Measurements from ENCODE around the gene CTNNA1. TPM values are rescaled to one million over a fixed set of nuclear protein-coding genes. Genes with fewer than 3 reads are reported as not detected.
"Not testable (repeated sequence)": the region's sequence is repeated elsewhere in the genome, so short reads cannot be mapped to it uniquely, and the experiment has no call there.

Gene CTNNA1
- polyA plus RNA-seq, 1 donor (not counting 4 experiments of a cell fraction or from before 2014, with no cell fraction given), result 119 TPM

DNA sequence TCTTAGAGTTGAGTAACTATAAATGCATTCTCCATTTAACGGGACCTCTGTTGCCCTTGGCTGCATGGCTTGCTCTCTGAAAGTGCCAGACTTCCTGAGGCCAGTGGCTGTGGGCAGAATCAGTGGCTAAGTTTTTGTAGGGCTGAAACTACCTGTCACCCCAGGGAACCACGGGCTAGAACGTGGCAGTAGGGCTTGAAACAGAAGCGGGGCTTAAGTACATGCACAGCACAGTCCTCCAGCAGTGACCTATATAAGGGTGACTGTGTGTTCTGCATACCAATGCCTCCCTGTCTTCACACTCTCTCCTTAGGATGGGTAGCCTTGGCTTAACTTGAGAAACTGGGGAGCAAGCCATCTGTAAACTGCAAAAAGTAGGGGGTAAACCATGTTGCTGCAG is 165.5 kb downstream of the CTNNA1 start:
- Histone ChIP-seq H3K4me3 (ENCODE audit: control insufficient read depth in 2 of 3, extremely low read depth in 1 of 3, insufficient read depth in 2 of 3, low read depth in 1 of 3, low read length in 3 of 3) (no peak overlapping the region), H3K36me3 (ENCODE audit: control insufficient read depth in 2 of 2, extremely low read depth in 1 of 2, insufficient read depth in 2 of 2, low read length in 2 of 2) (peaks cover 3 to 12% of the 10 kb centered on the region in 2 experiments), H3K4me1 (ENCODE audit: control insufficient read depth, extremely low read depth, insufficient read depth, low read length) (peaks cover 4% of the 10 kb centered on the region), H3K79me2 (ENCODE audit: control insufficient read depth, insufficient read depth, low read length) (peaks cover 2% of the 10 kb centered on the region), H3K9ac (ENCODE audit: control insufficient read depth, extremely low read depth, insufficient read depth, low read length) (no peak overlapping the region), H3K9me1 (ENCODE audit: control insufficient read depth, extremely low read depth, insufficient read depth, low read length) (no peaks in the 10 kb centered on the region), H3K9me3 (ENCODE audit: control insufficient read depth, low read depth, low read length) (no peaks in the 10 kb centered on the region), H3K27me3 (ENCODE audit: control insufficient read depth, extremely low read depth, insufficient read depth, low read length) (no peaks in the 10 kb centered on the region), H4K20me1 (ENCODE audit: control insufficient read depth, extremely low read depth, insufficient read depth, low read length) (no peaks in the 10 kb centered on the region), H3K27ac (ENCODE audit: control insufficient read depth, insufficient read depth, low read length) (no peak overlapping the region), H3K4me2 (ENCODE audit: control insufficient read depth, extremely low read depth, insufficient read depth, low read depth, low read length) (no peak overlapping the region), H2AFZ (ENCODE audit: control insufficient read depth, low read length) (no peak overlapping the region)
- dilution Hi-C loops (cut with MboI; ENCODE audit: extremely low pct_ligation_motif_present, low sequenced_read_pairs), result no loop called here
- DNase-seq (ENCODE audit: low read depth, low spot score) (no peak), FAIRE-seq (no peak)
- TF ChIP-seq CTCF (optimal IDR thresholded peaks at IDR 0.05 in 1 of 3, IDR thresholded peaks at IDR 0.05 in 1 of 3, conservative IDR thresholded peaks at IDR 0.05 in 1 of 3; ENCODE audit: extremely low read depth in 1 of 3, insufficient read depth in 2 of 3, low read length in 3 of 3), result no peak
- TF ChIP-seq EZH2 (IDR thresholded peaks at IDR 0.05; ENCODE audit: low read length), result no peak

DNA sequence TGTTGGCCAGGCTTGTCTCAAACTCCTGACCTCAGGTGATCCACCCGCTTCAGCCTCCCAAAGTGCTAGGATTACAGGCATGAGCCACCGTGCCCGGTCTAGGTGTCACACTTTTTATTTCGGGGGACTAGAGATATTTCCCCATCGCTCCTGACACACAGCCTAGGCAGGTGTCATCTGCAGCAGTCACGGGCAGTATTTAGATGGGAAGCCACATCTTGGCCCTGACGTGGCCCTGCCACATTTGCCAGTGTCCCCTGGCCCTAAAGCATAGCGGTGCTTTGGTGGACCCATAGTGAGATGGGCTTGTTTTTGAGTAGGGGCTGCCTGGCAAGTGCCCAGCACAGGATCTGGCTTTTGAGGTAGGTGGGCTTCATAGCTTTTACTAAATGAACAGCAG is 167.0 kb downstream of the CTNNA1 start:
- no peak overlapping the region for H3K4me3 ChIP-seq (ENCODE audit: control insufficient read depth in 2 of 3, extremely low read depth in 1 of 3, insufficient read depth in 2 of 3, low read depth in 1 of 3, low read length in 3 of 3)
- no peaks in the 10 kb centered on the region for H3K9me1 ChIP-seq (ENCODE audit: control insufficient read depth, extremely low read depth, insufficient read depth, low read length)
- no peak overlapping the region for H3K4me2 ChIP-seq (ENCODE audit: control insufficient read depth, extremely low read depth, insufficient read depth, low read depth, low read length)
- H3K79me2 ChIP-seq (ENCODE audit: control insufficient read depth, insufficient read depth, low read length), result peaks cover 2% of the 10 kb centered on the region
- FAIRE-seq, result no peak
- H3K36me3 ChIP-seq (ENCODE audit: control insufficient read depth in 2 of 2, extremely low read depth in 1 of 2, insufficient read depth in 2 of 2, low read length in 2 of 2), result peaks cover 9 to 19% of the 10 kb centered on the region in 2 experiments
- H3K9me3 ChIP-seq (ENCODE audit: control insufficient read depth, low read depth, low read length), result no peaks in the 10 kb centered on the region
- H3K9ac ChIP-seq (ENCODE audit: control insufficient read depth, extremely low read depth, insufficient read depth, low read length), result no peak overlapping the region
- H3K27me3 ChIP-seq (ENCODE audit: control insufficient read depth, extremely low read depth, insufficient read depth, low read length), result no peaks in the 10 kb centered on the region
- dilution Hi-C loops (cut with MboI; ENCODE audit: extremely low pct_ligation_motif_present, low sequenced_read_pairs), result no loop called here
- no peak for DNase-seq (ENCODE audit: low read depth, low spot score)
- no peak overlapping the region for H3K27ac ChIP-seq (ENCODE audit: control insufficient read depth, insufficient read depth, low read length)
- H3K4me1 ChIP-seq (ENCODE audit: control insufficient read depth, extremely low read depth, insufficient read depth, low read length), result peaks cover 4% of the 10 kb centered on the region
- no peaks in the 10 kb centered on the region for H4K20me1 ChIP-seq (ENCODE audit: control insufficient read depth, extremely low read depth, insufficient read depth, low read length)
- no peak overlapping the region for H2AFZ ChIP-seq (ENCODE audit: control insufficient read depth, low read length)
- TF ChIP-seq EZH2 (IDR thresholded peaks at IDR 0.05; ENCODE audit: low read length) (no peak), CTCF (optimal IDR thresholded peaks at IDR 0.05 in 1 of 3, IDR thresholded peaks at IDR 0.05 in 1 of 3, conservative IDR thresholded peaks at IDR 0.05 in 1 of 3; ENCODE audit: extremely low read depth in 1 of 3, insufficient read depth in 2 of 3, low read length in 3 of 3) (no peak)

DNA sequence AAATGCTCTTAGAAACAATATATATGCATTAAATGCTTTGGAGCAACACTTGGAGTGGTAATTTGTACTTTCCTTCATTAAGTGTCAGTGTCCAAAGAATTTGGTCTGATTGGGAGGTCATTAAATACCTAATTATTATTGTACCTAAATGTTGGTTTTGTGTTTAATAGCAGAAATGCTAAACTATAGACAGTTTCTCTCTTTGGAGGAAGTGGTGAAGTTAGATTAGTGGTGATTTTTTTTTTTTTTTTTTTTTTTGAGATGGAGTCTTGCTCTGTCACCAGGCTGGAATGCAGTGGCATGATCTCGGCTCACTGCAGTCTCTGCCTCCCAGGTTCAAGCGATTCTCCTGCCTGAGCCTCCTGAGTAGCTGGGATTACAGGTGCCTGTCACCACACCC is 168.1 kb downstream of the CTNNA1 start:
- dilution Hi-C loops (cut with MboI; ENCODE audit: extremely low pct_ligation_motif_present, low sequenced_read_pairs); H3K4me2 ChIP-seq (ENCODE audit: control insufficient read depth, extremely low read depth, insufficient read depth, low read depth, low read length); H3K9ac ChIP-seq (ENCODE audit: control insufficient read depth, extremely low read depth, insufficient read depth, low read length); FAIRE-seq; H3K4me3 ChIP-seq (ENCODE audit: control insufficient read depth in 2 of 3, extremely low read depth in 1 of 3, insufficient read depth in 2 of 3, low read depth in 1 of 3, low read length in 3 of 3); H3K27me3 ChIP-seq (ENCODE audit: control insufficient read depth, extremely low read depth, insufficient read depth, low read length); H3K9me1 ChIP-seq (ENCODE audit: control insufficient read depth, extremely low read depth, insufficient read depth, low read length); H2AFZ ChIP-seq (ENCODE audit: control insufficient read depth, low read length); DNase-seq (ENCODE audit: low read depth, low spot score); H3K4me1 ChIP-seq (ENCODE audit: control insufficient read depth, extremely low read depth, insufficient read depth, low read length); H4K20me1 ChIP-seq (ENCODE audit: control insufficient read depth, extremely low read depth, insufficient read depth, low read length); H3K79me2 ChIP-seq (ENCODE audit: control insufficient read depth, insufficient read depth, low read length); H3K9me3 ChIP-seq (ENCODE audit: control insufficient read depth, low read depth, low read length); H3K27ac ChIP-seq (ENCODE audit: control insufficient read depth, insufficient read depth, low read length): not testable (repeated sequence)
- H3K36me3 ChIP-seq (ENCODE audit: control insufficient read depth in 2 of 2, extremely low read depth in 1 of 2, insufficient read depth in 2 of 2, low read length in 2 of 2), result peaks cover 18 to 30% of the 10 kb centered on the region in 2 experiments

Measured in keratinocyte (primary cell).